Activated T-cell treated with anti-CD3 and anti-CD28 coated beads for 4 hours (primary cell): ENCODE measurements around the gene POLR3B.
"Not testable (repeated sequence)": the region's sequence is repeated elsewhere in the genome, so short reads cannot be mapped to it uniquely, and the experiment has no call there.

ENCODE experiments used
- DNase-seq: peaks from one replicate; pipeline ENCODE4 v3.0.0-alpha.2; 2020

POLR3B gene

GRCh38 chr12:106417926-106418910 lies 60.7 kb downstream of the POLR3B start:
- DNase-seq = no peak

GRCh38 chr12:106418970-106419369 lies 61.4 kb downstream of the POLR3B start:
- DNase-seq = no peak

GRCh38 chr12:106423291-106423690 lies 65.7 kb downstream of the POLR3B start:
- DNase-seq = no peak

GRCh38 chr12:106425061-106425702 lies 67.6 kb downstream of the POLR3B start:
- no peak for DNase-seq

DNA sequence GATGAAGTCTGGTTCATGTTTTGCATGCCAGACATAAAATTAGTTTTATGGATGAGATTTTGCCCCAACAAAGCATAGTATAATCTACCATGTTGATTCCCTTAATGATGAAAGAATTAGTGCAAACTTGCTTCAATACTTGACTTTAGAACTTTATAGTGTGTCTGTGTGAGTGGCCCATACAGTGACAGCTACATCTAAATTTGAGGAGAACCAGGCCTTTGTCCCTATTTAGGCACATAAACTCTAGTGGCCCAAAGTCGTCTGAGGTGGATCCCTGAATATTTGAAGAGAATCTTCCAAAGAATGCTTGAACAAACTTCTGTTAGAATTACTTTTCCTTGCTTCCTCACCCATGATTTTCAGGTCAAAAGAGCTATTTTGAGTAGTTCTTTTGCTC lies 70.4 kb downstream of the POLR3B start:
- DNase-seq = no peak

DNA sequence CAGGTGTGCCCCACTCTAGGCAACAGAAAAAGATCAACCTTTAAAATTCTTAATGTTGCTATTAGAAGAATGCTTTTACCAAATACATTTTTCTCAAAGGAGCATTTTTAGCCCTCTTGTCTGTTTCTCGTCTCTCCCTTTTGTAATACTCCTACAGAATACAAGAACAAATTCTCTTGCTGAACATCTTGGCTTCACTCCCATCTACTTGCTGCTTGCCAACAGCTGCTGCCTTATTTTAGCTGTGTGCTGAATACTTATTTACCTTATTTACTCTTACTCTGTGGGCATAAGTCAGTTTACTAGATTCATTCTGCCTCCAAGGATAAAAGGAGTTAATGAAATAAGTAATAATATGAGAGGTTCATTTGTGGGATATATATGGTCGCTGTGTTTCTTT lies 70.8 kb downstream of the POLR3B start:
- DNase-seq = no peak

DNA sequence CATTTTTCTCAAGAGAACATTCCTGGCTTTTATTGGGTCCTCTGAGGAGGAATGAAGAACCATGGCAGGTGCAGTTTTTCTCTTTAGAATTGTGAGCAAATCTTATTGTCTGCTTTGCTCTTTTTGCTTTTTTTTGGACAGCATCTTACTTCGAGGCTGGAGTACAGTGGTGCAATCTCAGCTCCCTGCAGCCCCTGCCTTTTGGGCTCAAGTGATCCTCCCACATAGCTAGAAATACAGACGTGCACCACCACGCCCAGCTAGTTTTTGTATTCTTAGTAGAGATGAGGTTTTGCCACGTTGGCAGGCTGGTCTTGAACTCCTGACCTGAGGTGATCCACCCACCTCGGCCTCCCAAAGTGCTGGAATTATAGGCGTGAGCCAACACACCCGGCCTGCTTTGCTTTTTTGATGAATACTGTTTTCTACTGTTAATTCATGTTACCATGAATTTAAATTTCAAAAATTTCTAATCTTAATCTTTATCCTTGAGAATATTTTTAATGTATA lies 71.5 kb downstream of the POLR3B start:
- no peak for DNase-seq

GRCh38 chr12:106429636-106430035 lies 72.1 kb downstream of the POLR3B start:
- DNase-seq = no peak

DNA sequence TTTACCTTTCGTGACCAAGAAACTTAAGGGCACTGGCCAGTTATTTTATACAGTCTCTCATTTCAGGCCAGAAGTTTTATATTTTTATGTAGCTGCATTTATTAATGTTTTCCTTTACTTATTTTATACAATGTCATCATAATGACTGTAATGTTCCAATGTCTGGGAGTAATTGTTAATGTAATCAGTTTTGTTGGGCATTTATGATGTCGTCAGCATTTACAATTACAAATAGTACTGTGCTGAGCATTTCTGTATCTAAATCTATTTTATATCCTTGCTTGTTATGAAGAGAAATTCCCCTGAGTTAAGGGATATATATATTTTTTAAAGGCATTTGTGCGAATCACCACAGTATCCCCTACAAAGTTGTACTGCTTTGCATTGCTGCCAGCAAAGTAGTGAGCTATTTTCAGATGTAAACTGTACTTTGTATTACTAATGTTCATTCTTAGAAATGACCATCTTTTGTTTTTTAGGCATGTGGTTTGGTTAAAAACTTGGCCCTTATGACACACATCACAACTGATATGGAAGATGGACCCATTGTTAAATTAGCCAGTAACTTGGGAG lies 74.4 kb downstream of the POLR3B start:
- no peak for DNase-seq

- DNase-seq = no peak
Measured at GRCh38 chr12:106433055-106433454, 75.5 kb downstream of the POLR3B start.

DNA sequence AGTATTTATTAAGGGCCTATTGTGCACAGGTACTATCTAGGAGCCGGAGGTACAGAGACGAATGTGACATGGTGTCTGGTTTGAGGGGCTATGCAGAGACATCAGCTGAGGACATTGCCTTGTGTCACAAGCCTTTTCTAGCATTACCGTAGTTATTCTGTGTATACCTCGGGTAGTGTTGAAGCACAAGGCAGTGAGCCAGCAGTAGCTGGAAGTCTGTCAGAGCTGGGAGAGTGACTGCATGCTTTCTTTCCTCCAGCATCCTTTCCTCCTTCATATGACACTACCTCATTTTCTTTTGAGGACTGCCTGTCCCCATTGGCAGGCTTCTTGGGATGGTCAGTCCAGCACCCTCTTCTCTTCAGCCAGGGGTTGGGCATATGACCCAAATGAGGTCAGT lies 77.0 kb downstream of the POLR3B start:
- DNase-seq = no peak

DNA sequence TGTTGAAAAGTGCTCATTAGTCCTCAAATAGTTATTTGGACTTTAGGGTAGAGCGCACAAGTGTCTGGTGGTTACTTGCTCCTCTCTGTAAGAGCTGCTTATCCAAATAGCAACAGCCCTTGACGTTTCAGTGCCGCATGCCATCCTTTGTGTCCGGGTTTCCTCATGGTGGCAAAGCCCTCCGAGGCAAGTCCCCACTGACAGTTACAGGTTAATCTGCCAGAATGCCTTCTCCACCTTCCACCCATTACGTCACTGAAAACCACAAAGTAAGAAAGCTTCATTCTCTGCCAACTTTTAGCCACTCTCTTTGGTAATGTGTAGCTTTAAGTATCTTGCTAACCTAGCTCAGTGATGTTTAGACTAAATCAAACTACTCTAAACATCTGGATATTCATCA lies 78.6 kb downstream of the POLR3B start:
- no peak for DNase-seq

DNA sequence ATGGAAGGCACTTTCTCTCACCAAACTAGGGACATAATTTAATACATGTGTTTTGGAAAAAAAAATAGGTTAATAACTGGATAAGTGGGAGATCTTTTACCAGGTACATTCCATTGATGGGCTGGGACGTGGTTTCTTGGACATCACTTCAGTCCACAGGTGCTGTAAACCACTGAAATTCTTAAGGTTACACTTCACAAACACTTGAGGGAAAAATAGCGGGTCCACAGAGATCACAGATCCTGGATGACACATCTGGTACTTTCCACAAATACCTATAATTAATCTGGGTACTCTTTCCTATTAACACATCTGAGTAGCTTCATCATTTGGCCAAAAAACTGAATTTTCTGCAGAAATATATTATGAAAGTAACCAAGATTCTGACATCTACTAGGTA lies 85.0 kb downstream of the POLR3B start:
- no peak for DNase-seq

DNA sequence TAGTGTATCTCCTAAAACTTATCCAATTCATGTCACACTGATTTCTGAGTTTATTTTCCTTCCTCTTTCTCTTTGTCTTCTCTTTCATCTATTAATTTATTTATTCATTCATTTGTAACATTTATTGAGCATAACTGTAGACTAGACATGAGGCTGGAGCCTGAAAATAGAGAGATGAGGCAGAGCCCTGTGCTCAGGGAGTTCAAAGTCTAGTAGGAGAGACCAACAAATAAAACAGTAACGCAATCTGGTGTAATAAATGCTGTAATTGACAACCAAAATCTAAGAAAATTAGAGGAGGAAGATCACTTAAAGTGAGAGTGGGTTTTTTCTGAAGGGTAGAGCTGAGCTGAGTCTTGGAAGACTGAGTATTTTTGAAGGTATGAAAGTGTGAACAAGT lies 87.5 kb downstream of the POLR3B start:
- DNase-seq = no peak

DNA sequence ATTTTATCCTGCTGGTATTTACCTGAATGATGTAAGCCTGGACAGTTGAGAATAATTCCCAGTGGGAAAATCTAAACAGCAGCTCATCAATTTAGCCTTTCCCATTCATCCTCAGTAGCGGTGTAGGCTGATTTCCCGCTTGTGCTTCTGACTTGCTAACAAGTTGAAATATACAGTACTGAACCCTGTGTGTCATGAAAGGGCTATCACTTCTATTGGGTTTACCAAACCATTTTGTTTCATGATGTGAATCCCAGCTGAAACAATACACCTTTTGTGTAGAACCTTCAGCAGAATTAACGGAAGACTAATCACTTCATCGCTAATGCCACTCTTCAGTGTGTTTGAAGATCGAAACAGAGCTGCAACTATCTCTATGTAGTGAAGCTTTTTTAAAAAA lies 88.4 kb downstream of the POLR3B start:
- DNase-seq = no peak

DNA sequence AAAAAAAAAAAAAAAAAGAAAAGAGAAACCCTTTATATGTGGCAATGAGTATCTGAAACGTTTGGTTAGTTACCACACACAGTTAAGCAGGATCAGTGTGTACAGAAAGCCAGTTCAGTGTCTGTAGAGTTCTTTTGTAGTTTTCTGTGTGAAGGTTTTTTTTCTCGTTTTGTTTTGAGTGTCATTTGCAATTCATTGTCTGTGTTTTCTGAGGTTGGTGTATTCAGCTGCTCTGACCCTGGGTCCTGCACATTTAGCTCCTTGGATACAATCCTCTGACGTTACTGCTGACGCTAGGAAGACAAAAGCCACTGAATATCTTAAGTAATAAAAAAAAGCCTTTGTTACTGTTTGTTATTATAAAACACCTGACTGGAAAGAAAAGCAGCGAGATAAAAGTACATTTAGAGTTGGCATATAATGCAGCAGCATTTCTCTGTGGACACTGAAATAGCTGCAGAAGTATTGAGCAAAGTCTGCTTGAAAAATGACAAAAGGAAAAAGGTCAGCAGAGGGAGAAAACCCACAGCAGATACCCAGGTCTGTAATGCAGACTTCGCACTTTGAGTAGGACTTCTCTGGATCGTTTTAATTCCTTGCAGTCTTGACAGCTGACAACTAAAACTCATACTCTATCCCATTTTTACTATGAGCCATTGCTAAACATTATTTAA lies 89.0 kb downstream of the POLR3B start:
- no peak for DNase-seq

GRCh38 chr12:106452309-106452708 lies 94.8 kb downstream of the POLR3B start:
- DNase-seq = no peak

- no peak for DNase-seq
Measured at GRCh38 chr12:106455111-106455510, 97.6 kb downstream of the POLR3B start.

DNA sequence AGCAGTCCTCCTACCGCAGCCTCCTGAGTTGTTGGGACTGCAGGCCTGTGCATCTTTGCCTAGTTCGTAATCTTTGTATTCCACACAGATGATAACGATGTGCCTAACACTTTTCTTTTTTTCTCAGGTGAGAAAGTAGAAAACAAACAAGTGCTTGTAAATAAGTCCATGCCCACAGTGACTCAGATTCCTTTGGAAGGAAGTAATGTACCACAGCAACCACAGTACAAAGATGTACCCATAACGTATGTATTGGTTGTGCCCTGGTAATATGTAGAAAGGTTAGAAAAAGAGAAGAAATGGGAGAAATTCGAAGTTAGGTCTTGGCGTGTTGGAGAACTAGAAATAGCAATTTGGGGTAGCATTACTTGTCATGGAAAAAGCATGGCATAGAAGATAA lies 101.6 kb downstream of the POLR3B start:
- DNase-seq = no peak

DNA sequence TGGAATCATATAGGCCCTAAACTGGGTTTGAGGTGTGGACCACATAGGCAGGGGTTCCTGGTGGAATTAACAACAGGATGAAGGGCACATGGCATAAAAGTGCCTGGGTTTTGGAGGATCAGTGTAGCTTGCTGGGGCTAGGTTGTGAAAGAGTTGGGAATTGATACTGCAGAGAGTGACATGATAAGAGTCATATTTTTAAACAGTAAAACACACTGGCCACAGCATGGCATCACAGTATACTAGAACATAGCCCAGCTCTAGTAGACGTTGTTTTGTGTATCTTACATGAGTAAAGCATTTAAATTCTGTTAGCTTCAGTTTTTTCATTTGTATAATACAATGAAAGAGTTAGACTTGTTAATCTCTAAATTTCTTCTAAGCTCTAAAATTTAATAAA lies 102.0 kb downstream of the POLR3B start:
- DNase-seq = no peak

DNA sequence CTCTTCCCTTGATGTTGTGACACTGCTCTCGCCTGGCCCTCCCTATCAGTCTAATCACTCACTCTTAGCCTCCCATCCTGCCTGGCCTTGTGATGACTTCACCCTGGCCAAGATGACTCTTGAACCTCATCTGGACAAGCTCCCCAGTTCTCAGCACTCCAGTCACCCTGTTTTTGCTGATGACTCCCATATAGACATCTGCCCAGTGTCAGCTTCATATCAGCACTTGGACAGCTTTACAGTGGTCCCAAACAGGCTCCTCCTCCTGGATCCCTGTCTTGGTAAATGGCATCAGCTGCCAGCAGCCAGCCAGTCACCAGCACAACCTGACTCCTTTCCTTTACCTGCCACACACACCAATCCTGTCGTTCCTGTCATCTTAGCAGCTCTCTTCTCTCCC lies 104.2 kb downstream of the POLR3B start:
- no peak for DNase-seq

GRCh38 chr12:106465605-106466004 lies 108.1 kb downstream of the POLR3B start:
- DNase-seq = not testable (repeated sequence)

DNA sequence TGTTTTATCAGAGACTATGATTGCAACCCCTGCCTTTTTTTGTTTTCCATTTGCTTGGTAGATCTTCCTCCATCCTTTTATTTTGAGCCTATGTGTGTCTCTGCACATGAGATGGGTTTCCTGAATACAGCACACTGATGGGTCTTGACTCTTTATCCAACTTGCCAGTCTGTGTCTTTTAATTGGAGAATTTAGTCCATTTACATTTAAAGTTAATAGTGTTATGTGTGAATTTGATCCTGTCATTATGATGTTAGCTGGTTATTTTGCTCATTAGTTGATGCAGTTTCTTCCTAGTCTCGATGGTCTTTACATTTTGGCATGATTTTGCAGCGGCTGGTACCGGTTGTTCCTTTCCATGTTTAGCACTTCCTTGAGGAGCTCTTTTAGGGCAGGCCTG lies 118.1 kb downstream of the POLR3B start:
- not testable (repeated sequence) for DNase-seq
